OCI-LY7 (cell line): Measurements from ENCODE around the gene GULP1. TPM values are rescaled to one million over a fixed set of nuclear protein-coding genes. Genes with fewer than 3 reads are reported as not detected.
"Not testable (repeated sequence)": the region's sequence is repeated elsewhere in the genome, so short reads cannot be mapped to it uniquely, and the experiment has no call there.

ENCODE experiments used
- BruUV-seq: library from RNA; stranded (reverse); fragments of 400-500 nt; replicated peaks from 2 replicates; lab custom pipeline; 2021; lab: Mats Ljungman, UMichigan
- CTCF ChIA-PET: fragments of 300-600 bp; sonication (Branson Sonifier 250); formaldehyde crosslinking; loops from one replicate; lab custom pipeline; 2022; ENCODE audit warnings: antibody characterized with exemption; ENCODE audit not compliant: unreplicated experiment; lab: Charles Lee
- POLR2A ChIA-PET: fragments of 300-600 bp; sonication (Branson Sonifier 250); formaldehyde crosslinking; loops from one replicate; lab custom pipeline; 2022; ENCODE audit warnings: antibody characterized with exemption; lab: Charles Lee
- DNase-seq: peaks from one replicate; pipeline ENCODE4 v3.0.0-alpha.2; 2015; ENCODE audit warnings: low spot score
- H2AFZ ChIP-seq: fragments of 200-600 bp; sonication (generic), shearing (Covaris generic); 2 replicates; pipeline ENCODE4 v1.6.1; 2014; ENCODE audit warnings: mild to moderate bottlenecking, antibody characterized with exemption, low read length, moderate library complexity
- H3K27ac ChIP-seq: fragments of 200-600 bp; sonication (generic); 2 replicates; pipeline ENCODE4 v1.5.1; 2014; ENCODE audit warnings: mixed run types, low read depth, mild to moderate bottlenecking, moderate library complexity, low read length, inconsistent platforms; ENCODE audit not compliant: poor library complexity, severe bottlenecking
- H3K36me3 ChIP-seq: fragments of 200-600 bp; sonication (generic); 2 replicates; pipeline ENCODE4 v1.6.1; 2014; ENCODE audit warnings: mild to moderate bottlenecking, antibody characterized with exemption, low read length, moderate library complexity, mixed read lengths; ENCODE audit not compliant: insufficient read depth
- H3K4me1 ChIP-seq: fragments of 200-600 bp; sonication (generic); 2 replicates; pipeline ENCODE4 v1.5.1; 2014; ENCODE audit warnings: mild to moderate bottlenecking, low read length; ENCODE audit not compliant: insufficient read depth, poor library complexity, severe bottlenecking
- H3K4me2 ChIP-seq: fragments of 200-600 bp; sonication (generic); 2 replicates; pipeline ENCODE4 v1.6.1; 2014; ENCODE audit warnings: mild to moderate bottlenecking, low read length
- H3K4me3 ChIP-seq: fragments of 200-600 bp; sonication (generic); 2 replicates; pipeline ENCODE4 v1.5.1; 2014; ENCODE audit warnings: mild to moderate bottlenecking, low read depth, low read length; ENCODE audit not compliant: poor library complexity, severe bottlenecking
- H3K79me2 ChIP-seq: fragments of 200-600 bp; sonication (generic); 2 replicates; pipeline ENCODE4 v1.6.1; 2016; ENCODE audit warnings: low read depth, mild to moderate bottlenecking, low read length, moderate library complexity, mixed read lengths; ENCODE audit not compliant: insufficient read depth
- H3K9me2 ChIP-seq: fragments of 200-600 bp; sonication (generic); 2 replicates; pipeline ENCODE4 v1.6.1; 2016; ENCODE audit warnings: mild to moderate bottlenecking, low read length, mixed read lengths; ENCODE audit not compliant: insufficient read depth
- H3K9me3 ChIP-seq: fragments of 200-600 bp; sonication (generic); 2 replicates; pipeline ENCODE4 v1.6.1; 2014; ENCODE audit warnings: mild to moderate bottlenecking, mixed run types, low read length, mixed read lengths
- H4K20me1 ChIP-seq: fragments of 200-600 bp; sonication (generic); 2 replicates; pipeline ENCODE4 v1.6.1; 2014; ENCODE audit warnings: mild to moderate bottlenecking, antibody characterized with exemption, low read length, moderate library complexity, mixed read lengths; ENCODE audit not compliant: insufficient read depth
- EZH2phosphoT487 ChIP-seq: fragments of 200-600 bp; sonication (generic); IDR thresholded peaks from 2 replicates; pipeline ENCODE4 v1.6.1; 2018; ENCODE audit warnings: low read depth, borderline replicate concordance, mild to moderate bottlenecking, mixed run types, antibody characterized with exemption, low read length, moderate library complexity, mixed read lengths
- intact Hi-C: fragments of 100-400 bp; cut with micrococcal nuclease; formaldehyde crosslinking; loops from one replicate; pipeline ENCODE4 v1.10.0; 2022; ENCODE audit not compliant: unreplicated experiment
- total RNA-seq, 2 experiments: library from RNA; depleted of rRNA in 1 of 2; stranded (reverse); fragments of >200 nt in 1 of 2; shearing (Covaris generic) in 1 of 2; gene quantifications; 2 replicates each; pipeline ENCODE4 v1.2.3, GENCODE V29; 2014 to 2022
- TF ChIP-seq, protein P1 (sequence below): fragments of 200-600 bp; sonication (generic); conservative IDR thresholded peaks from 2 replicates; pipeline ENCODE4 v1.5.1; 2014; ENCODE audit warnings: mild to moderate bottlenecking, antibody characterized with exemption, low read length, moderate library complexity, mixed read lengths

Gene GULP1
- total RNA-seq, 2 experiments from 2014 or later, result not detected

DNA sequence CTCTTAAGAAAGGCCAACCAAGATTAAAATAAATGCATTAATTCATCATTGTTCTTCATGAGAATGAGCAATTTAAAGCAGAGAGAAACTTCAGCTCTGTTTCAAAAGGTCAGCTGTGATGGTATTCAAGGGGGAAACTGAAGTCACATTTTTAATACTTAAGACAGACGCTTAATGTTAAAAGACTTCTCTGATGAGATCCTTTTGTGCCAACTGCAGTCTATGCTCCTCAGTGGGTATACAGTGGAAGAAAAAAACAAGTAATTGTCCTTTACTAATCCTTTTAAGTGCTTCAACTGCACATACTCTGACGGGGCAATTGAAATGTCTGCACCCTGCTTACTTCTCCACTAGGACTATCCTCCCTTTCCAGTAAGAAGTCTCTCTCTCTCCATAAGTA is 309.7 kb downstream of the GULP1 start:
- H3K36me3 ChIP-seq, result no peaks in the 10 kb centered on the region
- H3K9me2 ChIP-seq, result no peaks in the 10 kb centered on the region
- H4K20me1 ChIP-seq, result no peaks in the 10 kb centered on the region
- intact Hi-C loops, result no loop called here
- ChIA-PET CTCF (no interaction called here), POLR2A (no interaction called here)
- BruUV-seq, result no TSS peak
- H3K27ac ChIP-seq, result no peak overlapping the region
- H3K4me1 ChIP-seq, result no peaks in the 10 kb centered on the region
- no peak overlapping the region for H2AFZ ChIP-seq
- no peak overlapping the region for H3K4me2 ChIP-seq
- H3K4me3 ChIP-seq, result no peak overlapping the region
- H3K79me2 ChIP-seq, result no peaks in the 10 kb centered on the region
- H3K9me3 ChIP-seq, result no peaks in the 10 kb centered on the region
- no peak for TF ChIP-seq EZH2phosphoT487
- TF ChIP-seq, protein P1, sequence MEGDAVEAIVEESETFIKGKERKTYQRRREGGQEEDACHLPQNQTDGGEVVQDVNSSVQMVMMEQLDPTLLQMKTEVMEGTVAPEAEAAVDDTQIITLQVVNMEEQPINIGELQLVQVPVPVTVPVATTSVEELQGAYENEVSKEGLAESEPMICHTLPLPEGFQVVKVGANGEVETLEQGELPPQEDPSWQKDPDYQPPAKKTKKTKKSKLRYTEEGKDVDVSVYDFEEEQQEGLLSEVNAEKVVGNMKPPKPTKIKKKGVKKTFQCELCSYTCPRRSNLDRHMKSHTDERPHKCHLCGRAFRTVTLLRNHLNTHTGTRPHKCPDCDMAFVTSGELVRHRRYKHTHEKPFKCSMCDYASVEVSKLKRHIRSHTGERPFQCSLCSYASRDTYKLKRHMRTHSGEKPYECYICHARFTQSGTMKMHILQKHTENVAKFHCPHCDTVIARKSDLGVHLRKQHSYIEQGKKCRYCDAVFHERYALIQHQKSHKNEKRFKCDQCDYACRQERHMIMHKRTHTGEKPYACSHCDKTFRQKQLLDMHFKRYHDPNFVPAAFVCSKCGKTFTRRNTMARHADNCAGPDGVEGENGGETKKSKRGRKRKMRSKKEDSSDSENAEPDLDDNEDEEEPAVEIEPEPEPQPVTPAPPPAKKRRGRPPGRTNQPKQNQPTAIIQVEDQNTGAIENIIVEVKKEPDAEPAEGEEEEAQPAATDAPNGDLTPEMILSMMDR, result no peak
- DNase-seq, result no peak

DNA sequence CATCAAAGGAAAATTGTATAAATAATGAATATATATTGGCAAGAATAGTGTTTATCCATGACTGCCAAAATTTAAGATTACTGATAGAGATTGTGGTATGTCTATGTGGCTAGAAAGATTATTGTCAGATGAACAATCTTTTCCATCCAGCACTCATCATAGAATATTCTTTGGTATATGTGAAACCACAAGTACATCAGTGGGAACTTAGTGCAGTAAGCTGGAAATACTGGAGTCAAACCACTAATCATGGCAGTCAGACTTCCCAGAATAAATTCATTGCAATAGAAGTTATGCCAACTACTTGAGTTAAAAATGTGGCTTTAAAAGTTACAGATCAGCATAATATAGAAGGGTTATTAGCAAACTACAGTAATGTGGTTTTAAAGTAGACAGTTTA is 310.3 kb downstream of the GULP1 start:
- no peak for TF ChIP-seq EZH2phosphoT487
- TF ChIP-seq, protein P1, result no peak
- no peaks in the 10 kb centered on the region for H3K9me2 ChIP-seq
- no peak overlapping the region for H3K27ac ChIP-seq

DNA sequence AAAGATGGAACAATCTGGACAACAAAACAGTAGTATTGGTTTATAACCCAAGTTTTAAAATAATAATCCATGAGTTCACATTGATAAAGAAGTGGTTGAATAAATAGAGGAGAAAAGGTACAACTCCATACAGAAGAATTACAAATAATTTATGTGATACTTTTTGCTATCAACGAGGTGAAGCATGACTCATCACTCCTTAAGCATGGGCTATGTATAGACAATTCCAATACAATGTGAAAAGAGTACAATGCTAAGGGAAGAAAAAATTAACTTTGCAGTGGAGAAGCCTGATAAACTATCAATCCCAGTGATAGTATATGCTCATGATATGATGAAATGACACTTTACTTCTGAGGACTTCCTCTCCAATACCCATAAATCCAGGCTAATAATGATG is 312.9 kb downstream of the GULP1 start:
- Histone ChIP-seq H3K27ac (no peak overlapping the region), H3K4me1 (no peaks in the 10 kb centered on the region), H2AFZ (no peak overlapping the region), H3K4me3 (no peak overlapping the region), H3K36me3 (no peaks in the 10 kb centered on the region), H3K4me2 (no peak overlapping the region), H3K79me2 (no peaks in the 10 kb centered on the region), H4K20me1 (no peaks in the 10 kb centered on the region), H3K9me2 (no peaks in the 10 kb centered on the region), H3K9me3 (no peaks in the 10 kb centered on the region)
- DNase-seq, result no peak
- BruUV-seq, result no TSS peak
- intact Hi-C loops, result no loop called here
- CTCF ChIA-PET, result no interaction called here
- POLR2A ChIA-PET, result no interaction called here
- no peak for TF ChIP-seq EZH2phosphoT487
- TF ChIP-seq, protein P1, result no peak

More for the DNA sequence above, 310.3 kb downstream of the GULP1 start:
- Histone ChIP-seq H3K4me2 (no peak overlapping the region), H3K79me2 (no peaks in the 10 kb centered on the region), H2AFZ (no peak overlapping the region), H3K4me3 (no peak overlapping the region), H3K36me3 (no peaks in the 10 kb centered on the region), H3K9me3 (no peaks in the 10 kb centered on the region), H3K4me1 (no peaks in the 10 kb centered on the region), H4K20me1 (no peaks in the 10 kb centered on the region)
- intact Hi-C loops, result no loop called here
- POLR2A ChIA-PET, result no interaction called here
- BruUV-seq, result no TSS peak
- no peak for DNase-seq
- CTCF ChIA-PET, result no interaction called here

DNA sequence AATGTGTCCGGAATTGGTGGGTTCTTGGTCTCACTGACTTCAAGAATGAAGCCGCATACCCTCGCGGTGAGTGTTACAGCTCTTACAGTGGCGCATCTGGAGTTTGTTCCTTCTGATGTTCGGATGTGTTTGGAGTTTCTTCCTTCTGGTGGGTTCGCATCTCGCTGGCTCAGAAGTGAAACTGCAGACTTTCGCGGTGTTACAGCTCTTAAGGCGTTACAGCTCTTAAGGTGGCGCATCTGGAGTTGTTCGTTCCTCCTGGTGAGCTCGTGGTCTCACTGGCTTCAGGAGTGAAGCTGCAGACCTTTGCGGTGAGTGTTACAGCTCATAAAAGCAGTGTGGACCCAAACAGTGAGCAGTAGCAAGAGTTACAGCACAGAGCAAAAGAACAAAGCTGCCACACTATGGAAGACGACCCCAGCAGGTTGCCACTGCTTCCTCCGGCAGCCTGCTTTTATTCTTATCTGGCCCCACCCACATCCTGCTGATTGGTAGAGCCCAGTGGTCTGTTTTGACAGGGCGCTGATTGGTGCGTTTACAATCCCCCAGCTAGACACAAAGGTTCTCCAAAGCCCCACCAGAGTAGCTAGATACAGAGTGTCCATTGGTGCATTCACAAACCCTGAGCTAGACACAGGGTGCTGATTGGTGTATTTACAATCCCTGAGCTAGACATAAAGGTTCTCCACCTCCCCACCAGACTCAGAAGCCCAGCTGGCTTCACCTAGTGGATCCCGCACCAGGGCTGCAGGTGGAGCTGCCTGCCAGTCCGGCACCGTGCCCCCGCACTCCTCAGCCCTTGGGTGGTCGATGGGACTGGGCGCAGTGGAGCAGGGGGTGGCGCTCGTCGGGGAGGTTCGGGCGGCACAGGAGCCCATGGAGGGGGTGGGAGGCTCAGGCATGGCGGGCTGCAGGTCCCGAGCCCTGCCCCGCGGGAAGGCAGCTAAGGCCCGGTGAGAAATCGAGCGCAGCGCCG is 314.2 kb downstream of the GULP1 start:
- H3K27ac ChIP-seq, H3K9me2 ChIP-seq, H3K9me3 ChIP-seq, DNase-seq, intact Hi-C loops, H4K20me1 ChIP-seq, H2AFZ ChIP-seq, BruUV-seq, H3K4me2 ChIP-seq, H3K79me2 ChIP-seq, H3K36me3 ChIP-seq, H3K4me3 ChIP-seq, H3K4me1 ChIP-seq, CTCF ChIA-PET: not testable (repeated sequence)
- POLR2A ChIA-PET, result interaction anchor here (0.7 kb wide), 2 partner anchors 18 to 24 kb away, joined by 3 read pairs; no protein-coding TSS in a partner anchor
